Measurements from ENCODE around the gene RAB3C.
"Not testable (repeated sequence)": the region's sequence is repeated elsewhere in the genome, so short reads cannot be mapped to it uniquely, and the experiment has no call there.

Gene RAB3C

DNA sequence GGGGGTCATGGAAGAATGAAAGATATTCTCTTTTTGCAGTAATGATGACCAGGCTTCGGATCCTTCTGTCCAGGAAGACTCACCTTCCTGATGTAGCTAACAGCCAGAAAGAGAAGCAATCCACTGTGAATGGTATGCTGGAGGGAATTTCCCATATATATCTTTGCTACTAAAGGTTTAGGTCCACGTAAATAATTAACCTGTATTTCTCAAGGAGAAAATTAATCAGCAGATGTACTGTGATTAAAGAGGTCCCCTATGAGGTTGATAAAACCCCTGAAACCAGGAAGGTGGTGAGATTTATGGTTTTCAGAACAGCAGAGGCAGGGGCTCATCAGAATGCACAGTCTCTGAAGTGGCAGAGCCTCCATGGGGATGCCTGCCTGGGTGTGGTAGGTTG is 11.4 kb upstream of the RAB3C start:
- peaks cover 25% of the 10 kb centered on the region for H3K9me3 Mint-ChIP-seq
- no peak overlapping the region for H3K4me3 Mint-ChIP-seq
- H3K36me3 Mint-ChIP-seq (ENCODE audit: low read depth): no peaks in the 10 kb centered on the region
- H3K27me3 Mint-ChIP-seq (ENCODE audit: low read depth, poor library complexity): peaks cover 6% of the 10 kb centered on the region
- DNase-seq: no peak
- no peak for TF ChIP-seq CTCF (IDR thresholded peaks at IDR 0.05)
- no peaks in the 10 kb centered on the region for H3K4me1 Mint-ChIP-seq
- H3K27ac Mint-ChIP-seq: no peak overlapping the region

GRCh38 chr5:58572973-58573372 is 9.9 kb upstream of the RAB3C start:
- not testable (repeated sequence) for DNase-seq; H3K4me3 Mint-ChIP-seq; H3K4me1 Mint-ChIP-seq; H3K36me3 Mint-ChIP-seq (ENCODE audit: low read depth); H3K27ac Mint-ChIP-seq; H3K27me3 Mint-ChIP-seq (ENCODE audit: low read depth, poor library complexity)
- H3K9me3 Mint-ChIP-seq: peaks cover 33% of the 10 kb centered on the region

- H3K4me1 Mint-ChIP-seq: peaks cover 21% of the 10 kb centered on the region
- DNase-seq: no peak
- TF ChIP-seq CTCF (IDR thresholded peaks at IDR 0.05): no peak
- H3K27ac Mint-ChIP-seq: no peak overlapping the region
- no peaks in the 10 kb centered on the region for H3K36me3 Mint-ChIP-seq (ENCODE audit: low read depth)
- H3K27me3 Mint-ChIP-seq (ENCODE audit: low read depth, poor library complexity): peaks cover 46% of the 10 kb centered on the region
- peaks cover 8% of the 10 kb centered on the region for H3K9me3 Mint-ChIP-seq
- H3K4me3 Mint-ChIP-seq: no peak overlapping the region
These were observed 3.1 kb upstream of the RAB3C start for GRCh38 chr5:58579781-58580180.

GRCh38 chr5:58582019-58582802 is 664 bp upstream of the RAB3C start:
- DNase-seq: peak; percentile 59
- Mint-ChIP-seq H3K9me3 (peaks cover under 1% of the 10 kb centered on the region), H3K27ac (no peak overlapping the region), H3K36me3 (ENCODE audit: low read depth) (no peaks in the 10 kb centered on the region), H3K4me1 (peaks cover 21% of the 10 kb centered on the region), H3K27me3 (ENCODE audit: low read depth, poor library complexity) (peaks cover 53% of the 10 kb centered on the region), H3K4me3 (peak overlapping the region; percentile 96)
- no peak for TF ChIP-seq CTCF (IDR thresholded peaks at IDR 0.05)

DNA sequence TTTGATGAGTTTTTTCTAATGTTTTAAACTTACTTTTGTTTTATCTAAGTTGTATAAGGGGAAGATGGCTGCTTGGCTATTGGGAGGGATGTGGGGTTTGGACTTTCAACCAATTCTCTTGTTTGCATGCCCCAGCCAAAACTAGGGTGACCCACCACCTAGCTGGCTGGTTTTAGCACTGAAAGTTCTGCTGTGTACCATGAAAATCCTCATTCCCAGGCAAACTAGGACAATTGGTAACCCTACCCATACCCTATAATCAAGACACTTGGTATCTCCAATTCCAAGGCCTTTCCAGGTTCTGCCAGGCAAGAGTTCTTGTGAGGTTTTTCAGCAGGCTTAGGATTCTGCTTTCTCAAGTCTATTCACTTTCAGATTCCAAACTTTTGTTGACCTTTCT is 13.1 kb downstream of the RAB3C start:
- Mint-ChIP-seq H3K4me3 (no peak overlapping the region), H3K4me1 (peaks cover 7% of the 10 kb centered on the region), H3K27ac (no peak overlapping the region), H3K36me3 (ENCODE audit: low read depth) (no peaks in the 10 kb centered on the region), H3K27me3 (ENCODE audit: low read depth, poor library complexity) (no peaks in the 10 kb centered on the region), H3K9me3 (no peaks in the 10 kb centered on the region)
- TF ChIP-seq CTCF (IDR thresholded peaks at IDR 0.05): no peak
- no peak for DNase-seq

DNA sequence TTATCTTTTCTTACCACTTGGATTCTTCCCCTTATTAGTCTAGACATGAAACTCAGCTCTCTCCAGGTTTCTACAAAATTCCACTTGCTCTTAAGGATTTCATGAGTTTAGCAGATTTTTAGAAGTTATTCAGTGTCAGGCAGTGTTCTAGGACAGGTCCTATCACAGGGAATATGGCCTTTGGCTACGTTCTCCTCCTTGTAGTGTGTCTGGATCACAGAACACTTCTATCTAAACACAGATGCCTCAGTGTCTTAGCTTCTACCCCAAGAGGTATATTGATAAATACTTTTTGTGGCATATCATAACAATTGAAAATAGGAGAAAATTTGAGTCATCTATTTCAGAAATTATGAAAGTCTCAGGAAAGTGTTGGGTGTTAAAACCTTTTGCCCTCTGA is 15.6 kb downstream of the RAB3C start:
- Mint-ChIP-seq H3K4me1 (peaks cover 7% of the 10 kb centered on the region), H3K4me3 (no peak overlapping the region)
- no peak for TF ChIP-seq CTCF (IDR thresholded peaks at IDR 0.05)

More for the DNA sequence above, 15.6 kb downstream of the RAB3C start:
- Mint-ChIP-seq H3K27me3 (ENCODE audit: low read depth, poor library complexity) (no peaks in the 10 kb centered on the region), H3K27ac (no peak overlapping the region), H3K9me3 (peaks cover 16% of the 10 kb centered on the region), H3K36me3 (ENCODE audit: low read depth) (no peaks in the 10 kb centered on the region)
- DNase-seq: no peak
